ENCODE results near the gene CCL21. TPM values are rescaled to one million over a fixed set of nuclear protein-coding genes. Genes with fewer than 3 reads are reported as not detected.
A peak's percentile ranks its signal among the peaks of the same experiment; 100 is the strongest.

The CCL21 gene
- polyA plus RNA-seq, 1 donor from 2014 or later, result not detected

DNA sequence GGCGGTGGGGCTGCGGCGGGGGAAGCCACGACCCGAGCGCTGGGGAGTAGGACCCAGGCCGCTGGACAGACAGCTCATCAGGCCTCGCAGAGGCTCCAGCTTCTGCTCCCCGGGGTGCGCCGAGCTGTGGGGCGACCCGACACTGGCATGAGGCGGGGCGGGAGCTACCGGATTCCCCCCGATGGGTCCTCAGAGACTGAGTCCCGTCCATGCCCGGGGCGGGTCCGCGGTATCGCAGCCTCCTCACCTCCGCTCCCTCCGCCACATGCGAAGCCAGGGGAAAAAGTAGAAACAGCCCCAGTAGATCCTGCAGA lies 44.9 kb downstream of the CCL21 start:
- no peaks in the 10 kb centered on the region for H4K20me1 ChIP-seq (ENCODE audit: insufficient read depth)
- no peaks in the 10 kb centered on the region for H3K9me2 ChIP-seq (ENCODE audit: insufficient read depth, low read length)
- H3K4me2 ChIP-seq (ENCODE audit: low read length), result no peak overlapping the region
- H3K9me3 ChIP-seq (ENCODE audit: low read length), result no peaks in the 10 kb centered on the region
- H3K27ac ChIP-seq (ENCODE audit: low read length), result peak overlapping the region; percentile 14
- H3K36me3 ChIP-seq (ENCODE audit: insufficient read depth, low read length), result no peaks in the 10 kb centered on the region
- peak overlapping the region; percentile 92 for H3K4me3 ChIP-seq (ENCODE audit: low read length)
- no peaks in the 10 kb centered on the region for H3K79me2 ChIP-seq (replicated peaks; ENCODE audit: insufficient read depth, low read length)
- peak overlapping the region; percentile 94 for H3K9ac ChIP-seq (ENCODE audit: low read length)
- peak overlapping the region; percentile 45 for H2AFZ ChIP-seq (ENCODE audit: low read depth, low read length)
- no peak for TF ChIP-seq MXI1 (conservative IDR thresholded peaks at IDR 0.05; ENCODE audit: poor library complexity, severe bottlenecking)
- no peaks in the 10 kb centered on the region for H3K27me3 ChIP-seq (ENCODE audit: insufficient read depth, low read depth, low read length)
- no peaks in the 10 kb centered on the region for H3F3A ChIP-seq (ENCODE audit: insufficient read depth, low read length, poor library complexity, severe bottlenecking)

DNA sequence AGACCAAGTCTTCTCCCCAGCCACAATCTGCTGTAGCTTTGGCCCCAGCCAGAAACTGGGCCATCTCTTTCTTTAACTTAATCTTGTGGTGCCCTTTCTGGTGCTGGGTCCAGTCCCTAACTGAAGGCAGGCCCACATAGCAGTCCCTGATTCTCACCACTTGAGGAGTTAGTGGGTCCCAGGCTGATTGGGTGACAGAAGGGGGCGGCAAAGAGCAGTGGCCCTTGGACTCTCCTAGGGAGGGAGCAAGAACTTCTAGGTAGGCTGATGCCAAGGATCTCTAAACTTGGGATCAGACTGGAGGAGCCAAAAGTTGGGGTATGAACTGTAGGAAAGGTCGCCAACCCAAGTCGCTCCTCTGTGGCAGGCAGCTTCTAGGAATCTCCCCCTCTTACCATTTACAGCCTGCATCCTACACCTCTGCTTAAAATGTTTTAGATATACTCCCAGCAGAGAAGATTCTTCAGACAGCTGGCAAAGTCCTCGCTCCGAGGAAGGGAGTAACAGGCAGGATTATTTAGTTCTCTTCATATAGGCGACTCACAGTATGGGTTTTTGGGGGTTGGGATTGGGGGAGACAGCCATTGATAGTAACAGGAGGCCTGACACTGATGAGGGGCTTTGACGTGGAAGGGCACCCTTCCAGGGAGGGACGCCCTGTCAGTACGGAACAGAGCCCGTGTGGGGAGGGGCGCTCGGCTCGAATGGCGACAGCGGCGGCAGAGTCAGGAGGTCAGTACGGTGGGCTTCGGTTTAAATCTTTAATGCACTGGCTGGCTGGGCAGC lies 45.5 kb downstream of the CCL21 start:
- H3K9ac ChIP-seq (ENCODE audit: low read length), result peak overlapping the region; percentile 94

DNA sequence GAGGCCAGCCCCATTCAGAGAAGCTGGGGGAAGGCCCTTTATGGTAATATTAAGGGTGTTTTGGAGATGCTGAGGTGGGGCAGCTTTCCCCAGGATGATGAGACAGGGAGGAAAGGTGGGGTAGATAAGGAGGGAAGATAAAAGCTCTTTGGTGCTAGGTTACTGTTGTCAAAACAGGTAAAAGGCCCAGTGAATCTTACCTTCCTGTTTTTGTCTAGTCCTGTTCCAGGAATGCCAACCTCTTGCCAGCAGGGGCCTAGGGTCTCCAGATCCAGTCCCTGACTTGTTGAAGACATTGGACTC lies 46.7 kb downstream of the CCL21 start:
- Histone ChIP-seq H2AFZ (ENCODE audit: low read depth, low read length) (no peak overlapping the region), H3F3A (ENCODE audit: insufficient read depth, low read length, poor library complexity, severe bottlenecking) (no peaks in the 10 kb centered on the region), H3K9me2 (ENCODE audit: insufficient read depth, low read length) (no peaks in the 10 kb centered on the region), H3K9me3 (ENCODE audit: low read length) (no peaks in the 10 kb centered on the region), H3K4me2 (ENCODE audit: low read length) (no peak overlapping the region), H3K27ac (ENCODE audit: low read length) (no peak overlapping the region), H3K9ac (ENCODE audit: low read length) (no peak overlapping the region), H3K27me3 (ENCODE audit: insufficient read depth, low read depth, low read length) (no peaks in the 10 kb centered on the region), H3K36me3 (ENCODE audit: insufficient read depth, low read length) (no peaks in the 10 kb centered on the region), H3K79me2 (replicated peaks; ENCODE audit: insufficient read depth, low read length) (no peaks in the 10 kb centered on the region), H4K20me1 (ENCODE audit: insufficient read depth) (no peaks in the 10 kb centered on the region), H3K4me3 (ENCODE audit: low read length) (no peak overlapping the region)
- no peak for TF ChIP-seq EP300 (conservative IDR thresholded peaks at IDR 0.05; ENCODE audit: poor library complexity, severe bottlenecking)
- no peak for TF ChIP-seq RAD21 (conservative IDR thresholded peaks at IDR 0.05)
- TF ChIP-seq, protein P1, sequence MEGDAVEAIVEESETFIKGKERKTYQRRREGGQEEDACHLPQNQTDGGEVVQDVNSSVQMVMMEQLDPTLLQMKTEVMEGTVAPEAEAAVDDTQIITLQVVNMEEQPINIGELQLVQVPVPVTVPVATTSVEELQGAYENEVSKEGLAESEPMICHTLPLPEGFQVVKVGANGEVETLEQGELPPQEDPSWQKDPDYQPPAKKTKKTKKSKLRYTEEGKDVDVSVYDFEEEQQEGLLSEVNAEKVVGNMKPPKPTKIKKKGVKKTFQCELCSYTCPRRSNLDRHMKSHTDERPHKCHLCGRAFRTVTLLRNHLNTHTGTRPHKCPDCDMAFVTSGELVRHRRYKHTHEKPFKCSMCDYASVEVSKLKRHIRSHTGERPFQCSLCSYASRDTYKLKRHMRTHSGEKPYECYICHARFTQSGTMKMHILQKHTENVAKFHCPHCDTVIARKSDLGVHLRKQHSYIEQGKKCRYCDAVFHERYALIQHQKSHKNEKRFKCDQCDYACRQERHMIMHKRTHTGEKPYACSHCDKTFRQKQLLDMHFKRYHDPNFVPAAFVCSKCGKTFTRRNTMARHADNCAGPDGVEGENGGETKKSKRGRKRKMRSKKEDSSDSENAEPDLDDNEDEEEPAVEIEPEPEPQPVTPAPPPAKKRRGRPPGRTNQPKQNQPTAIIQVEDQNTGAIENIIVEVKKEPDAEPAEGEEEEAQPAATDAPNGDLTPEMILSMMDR (IDR thresholded peaks at IDR 0.05; ENCODE audit: poor library complexity, severe bottlenecking), result no peak
- TF ChIP-seq EZH2 (IDR thresholded peaks at IDR 0.05; ENCODE audit: borderline replicate concordance, insufficient read depth, low read length, poor library complexity, severe bottlenecking), result no peak
- no peak for TF ChIP-seq TAF1 (IDR thresholded peaks at IDR 0.05; ENCODE audit: low read depth)
- TF ChIP-seq, protein P2, sequence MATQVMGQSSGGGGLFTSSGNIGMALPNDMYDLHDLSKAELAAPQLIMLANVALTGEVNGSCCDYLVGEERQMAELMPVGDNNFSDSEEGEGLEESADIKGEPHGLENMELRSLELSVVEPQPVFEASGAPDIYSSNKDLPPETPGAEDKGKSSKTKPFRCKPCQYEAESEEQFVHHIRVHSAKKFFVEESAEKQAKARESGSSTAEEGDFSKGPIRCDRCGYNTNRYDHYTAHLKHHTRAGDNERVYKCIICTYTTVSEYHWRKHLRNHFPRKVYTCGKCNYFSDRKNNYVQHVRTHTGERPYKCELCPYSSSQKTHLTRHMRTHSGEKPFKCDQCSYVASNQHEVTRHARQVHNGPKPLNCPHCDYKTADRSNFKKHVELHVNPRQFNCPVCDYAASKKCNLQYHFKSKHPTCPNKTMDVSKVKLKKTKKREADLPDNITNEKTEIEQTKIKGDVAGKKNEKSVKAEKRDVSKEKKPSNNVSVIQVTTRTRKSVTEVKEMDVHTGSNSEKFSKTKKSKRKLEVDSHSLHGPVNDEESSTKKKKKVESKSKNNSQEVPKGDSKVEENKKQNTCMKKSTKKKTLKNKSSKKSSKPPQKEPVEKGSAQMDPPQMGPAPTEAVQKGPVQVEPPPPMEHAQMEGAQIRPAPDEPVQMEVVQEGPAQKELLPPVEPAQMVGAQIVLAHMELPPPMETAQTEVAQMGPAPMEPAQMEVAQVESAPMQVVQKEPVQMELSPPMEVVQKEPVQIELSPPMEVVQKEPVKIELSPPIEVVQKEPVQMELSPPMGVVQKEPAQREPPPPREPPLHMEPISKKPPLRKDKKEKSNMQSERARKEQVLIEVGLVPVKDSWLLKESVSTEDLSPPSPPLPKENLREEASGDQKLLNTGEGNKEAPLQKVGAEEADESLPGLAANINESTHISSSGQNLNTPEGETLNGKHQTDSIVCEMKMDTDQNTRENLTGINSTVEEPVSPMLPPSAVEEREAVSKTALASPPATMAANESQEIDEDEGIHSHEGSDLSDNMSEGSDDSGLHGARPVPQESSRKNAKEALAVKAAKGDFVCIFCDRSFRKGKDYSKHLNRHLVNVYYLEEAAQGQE (IDR thresholded peaks at IDR 0.05; ENCODE audit: borderline replicate concordance), result no peak
- no peak for TF ChIP-seq MXI1 (conservative IDR thresholded peaks at IDR 0.05; ENCODE audit: poor library complexity, severe bottlenecking)
- TF ChIP-seq SMC3 (conservative IDR thresholded peaks at IDR 0.05; ENCODE audit: poor library complexity), result no peak
- TF ChIP-seq POLR2AphosphoS5 (IDR thresholded peaks at IDR 0.05), result no peak

More for the DNA sequence above, 45.5 kb downstream of the CCL21 start:
- Histone ChIP-seq H2AFZ (ENCODE audit: low read depth, low read length) (peak overlapping the region; percentile 45), H3K36me3 (ENCODE audit: insufficient read depth, low read length) (no peaks in the 10 kb centered on the region), H3K9me2 (ENCODE audit: insufficient read depth, low read length) (no peaks in the 10 kb centered on the region), H3K27ac (ENCODE audit: low read length) (peak overlapping the region; percentile 14), H3K4me2 (ENCODE audit: low read length) (no peak overlapping the region), H3K79me2 (replicated peaks; ENCODE audit: insufficient read depth, low read length) (no peaks in the 10 kb centered on the region), H3K9me3 (ENCODE audit: low read length) (no peaks in the 10 kb centered on the region), H3F3A (ENCODE audit: insufficient read depth, low read length, poor library complexity, severe bottlenecking) (no peaks in the 10 kb centered on the region), H3K4me3 (ENCODE audit: low read length) (peak overlapping the region; percentile 92), H3K27me3 (ENCODE audit: insufficient read depth, low read depth, low read length) (no peaks in the 10 kb centered on the region), H4K20me1 (ENCODE audit: insufficient read depth) (no peaks in the 10 kb centered on the region)
- TF ChIP-seq, protein P1 (IDR thresholded peaks at IDR 0.05; ENCODE audit: poor library complexity, severe bottlenecking), result peak; percentile 61
- TF ChIP-seq RAD21 (conservative IDR thresholded peaks at IDR 0.05) (no peak), EP300 (conservative IDR thresholded peaks at IDR 0.05; ENCODE audit: poor library complexity, severe bottlenecking) (no peak), TAF1 (IDR thresholded peaks at IDR 0.05; ENCODE audit: low read depth) (no peak), MXI1 (conservative IDR thresholded peaks at IDR 0.05; ENCODE audit: poor library complexity, severe bottlenecking) (no peak)

Data from neural cell (in vitro differentiated cells).